ENCODE results near the gene EHD4.

The EHD4 gene

DNA sequence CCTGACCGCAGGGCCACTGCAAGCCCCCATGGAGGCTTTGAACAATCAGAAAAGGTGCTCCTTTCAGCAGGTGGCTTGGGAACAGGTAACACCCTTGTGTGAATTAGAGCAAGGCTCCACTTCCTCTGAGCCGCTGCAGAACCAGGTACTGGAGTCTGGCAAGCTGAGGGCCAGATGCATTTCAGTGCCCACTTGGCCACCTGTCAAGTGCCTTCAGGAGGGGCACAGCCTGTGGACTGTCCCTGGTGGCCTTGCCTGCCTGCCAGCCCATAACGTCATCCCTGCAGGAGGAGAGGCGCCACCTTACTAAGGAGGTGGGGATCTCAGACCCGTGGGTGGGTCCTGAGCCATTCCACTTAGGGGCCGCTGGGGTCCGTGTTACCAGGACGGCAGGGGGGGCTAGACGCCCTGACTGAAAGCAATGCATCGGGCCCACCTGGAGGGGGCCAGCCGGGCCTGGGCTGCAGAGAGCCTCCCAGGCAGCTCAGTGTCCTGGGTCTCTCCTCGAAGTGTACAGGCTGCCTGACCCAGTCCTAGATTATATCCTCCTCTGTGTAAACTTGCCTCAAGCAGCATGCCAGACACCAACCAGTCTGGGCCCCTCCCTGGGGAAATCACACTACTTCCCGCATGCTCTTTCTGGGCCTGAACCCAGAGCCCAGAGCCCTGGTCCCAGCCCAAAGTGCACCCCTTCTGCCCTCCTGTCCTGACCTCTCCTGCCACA is 94.6 kb downstream of the EHD4 start:
- H3K36me3 ChIP-seq (ENCODE audit: control insufficient read depth in 2 of 2, insufficient read depth in 2 of 2, low read length in 2 of 2), result no peaks in the 10 kb centered on the region
- H3K27ac ChIP-seq (ENCODE audit: low read depth in 2 of 2, low read length in 2 of 2), result no peak overlapping the region
- H3K9me3 ChIP-seq (ENCODE audit: control insufficient read depth in 2 of 2, low read length in 2 of 2), result no peaks in the 10 kb centered on the region
- H3K27me3 ChIP-seq (ENCODE audit: control insufficient read depth in 2 of 2, insufficient read depth in 2 of 2, low read length in 2 of 2), result peaks cover 4 to 11% of the 10 kb centered on the region in 2 donors
- H3K4me3 ChIP-seq (ENCODE audit: low read length in 2 of 2), result no peak overlapping the region
- no peak overlapping the region for H3K9ac ChIP-seq (ENCODE audit: low read depth in 1 of 2, low read length in 2 of 2)
- peaks cover 0 to 3% of the 10 kb centered on the region in 2 donors for H3K4me1 ChIP-seq (ENCODE audit: control insufficient read depth in 2 of 2, insufficient read depth in 2 of 2, low read length in 2 of 2)

DNA sequence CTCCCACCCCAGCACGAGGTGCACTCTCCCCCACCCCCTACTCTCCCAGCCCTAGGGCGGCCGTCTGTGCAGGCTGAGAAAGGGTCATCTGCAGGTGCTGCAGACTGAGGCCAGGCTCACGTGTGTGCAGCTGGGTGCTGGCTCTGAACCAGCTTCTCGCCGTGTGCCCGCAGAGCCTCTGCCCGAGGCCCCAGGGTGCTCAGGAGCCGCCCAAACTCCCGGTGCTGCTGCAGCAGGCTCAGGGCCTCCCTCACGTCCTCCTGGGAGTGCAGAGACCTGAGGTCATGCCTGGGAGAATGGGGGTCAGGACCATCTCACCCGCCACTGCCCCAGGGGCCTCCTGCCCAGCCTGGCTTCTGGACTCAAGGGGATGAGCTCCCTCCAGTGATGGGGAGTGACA is 95.7 kb downstream of the EHD4 start:
- H3K27me3 ChIP-seq (ENCODE audit: control insufficient read depth in 2 of 2, insufficient read depth in 2 of 2, low read length in 2 of 2), result peaks cover 4 to 9% of the 10 kb centered on the region in 2 donors
- H3K9me3 ChIP-seq (ENCODE audit: control insufficient read depth in 2 of 2, low read length in 2 of 2), result no peaks in the 10 kb centered on the region
- H3K4me3 ChIP-seq (ENCODE audit: low read length in 2 of 2), result no peak overlapping the region
- H3K9ac ChIP-seq (ENCODE audit: low read depth in 1 of 2, low read length in 2 of 2), result no peak overlapping the region
- no peaks in the 10 kb centered on the region for H3K36me3 ChIP-seq (ENCODE audit: control insufficient read depth in 2 of 2, insufficient read depth in 2 of 2, low read length in 2 of 2)
- H3K4me1 ChIP-seq (ENCODE audit: control insufficient read depth in 2 of 2, insufficient read depth in 2 of 2, low read length in 2 of 2), result no peaks in the 10 kb centered on the region
- H3K27ac ChIP-seq (ENCODE audit: low read depth in 2 of 2, low read length in 2 of 2), result no peak overlapping the region

DNA sequence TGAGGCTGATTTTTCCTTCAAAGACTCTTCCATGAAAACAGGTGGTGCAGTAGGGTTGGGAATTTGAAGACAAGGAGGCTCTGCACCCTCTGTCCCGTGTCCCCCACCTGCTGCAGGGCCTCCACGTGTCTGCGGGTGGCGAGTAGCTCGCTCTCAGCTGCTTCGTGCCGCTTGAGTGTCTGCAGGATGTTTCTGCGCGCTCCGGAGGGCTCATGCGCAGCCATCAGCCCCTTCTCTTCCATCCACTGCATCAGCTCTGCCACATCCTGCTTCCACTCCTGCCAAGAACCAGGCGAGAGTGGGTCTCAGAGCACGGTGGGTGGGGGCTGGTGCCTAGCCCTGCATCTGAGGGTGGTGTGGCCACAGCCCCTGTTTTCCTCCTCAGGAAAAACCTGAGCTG is 96.3 kb downstream of the EHD4 start:
- Histone ChIP-seq H3K36me3 (ENCODE audit: control insufficient read depth in 2 of 2, insufficient read depth in 2 of 2, low read length in 2 of 2) (no peaks in the 10 kb centered on the region), H3K9ac (ENCODE audit: low read depth in 1 of 2, low read length in 2 of 2) (no peak overlapping the region), H3K9me3 (ENCODE audit: control insufficient read depth in 2 of 2, low read length in 2 of 2) (no peaks in the 10 kb centered on the region), H3K27me3 (ENCODE audit: control insufficient read depth in 2 of 2, insufficient read depth in 2 of 2, low read length in 2 of 2) (peaks cover 2 to 4% of the 10 kb centered on the region in 2 donors), H3K4me3 (ENCODE audit: low read length in 2 of 2) (no peak overlapping the region), H3K27ac (ENCODE audit: low read depth in 2 of 2, low read length in 2 of 2) (no peak overlapping the region), H3K4me1 (ENCODE audit: control insufficient read depth in 2 of 2, insufficient read depth in 2 of 2, low read length in 2 of 2) (no peaks in the 10 kb centered on the region)

DNA sequence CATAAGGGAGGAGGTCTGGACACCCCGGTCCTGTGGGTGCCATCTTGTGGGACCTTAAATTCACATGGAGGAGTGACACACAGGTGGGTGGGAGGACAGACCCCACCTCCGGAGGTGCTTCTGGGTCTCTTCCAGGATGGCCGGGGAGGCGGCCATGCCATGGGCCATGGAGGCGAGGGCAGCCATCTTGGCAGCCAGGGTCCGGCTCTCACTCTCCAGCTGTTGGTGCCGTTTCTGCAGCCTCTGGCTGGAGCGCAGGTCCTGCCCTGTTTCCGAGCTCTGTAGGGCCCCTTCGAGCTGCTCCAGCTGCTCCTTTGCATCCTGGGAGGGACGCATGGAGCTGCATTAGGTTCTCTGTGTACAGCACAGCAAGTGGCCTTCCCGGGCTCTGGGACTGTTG is 97.6 kb downstream of the EHD4 start:
- H3K9me3 ChIP-seq (ENCODE audit: control insufficient read depth in 2 of 2, low read length in 2 of 2), result no peaks in the 10 kb centered on the region
- H3K4me3 ChIP-seq (ENCODE audit: low read length in 2 of 2), result no peak overlapping the region
- H3K27me3 ChIP-seq (ENCODE audit: control insufficient read depth in 2 of 2, insufficient read depth in 2 of 2, low read length in 2 of 2), result no peaks in the 10 kb centered on the region
- no peaks in the 10 kb centered on the region for H3K4me1 ChIP-seq (ENCODE audit: control insufficient read depth in 2 of 2, insufficient read depth in 2 of 2, low read length in 2 of 2)
- no peak overlapping the region for H3K27ac ChIP-seq (ENCODE audit: low read depth in 2 of 2, low read length in 2 of 2)
- H3K36me3 ChIP-seq (ENCODE audit: control insufficient read depth in 2 of 2, insufficient read depth in 2 of 2, low read length in 2 of 2), result no peaks in the 10 kb centered on the region
- H3K9ac ChIP-seq (ENCODE audit: low read depth in 1 of 2, low read length in 2 of 2), result no peak overlapping the region

DNA sequence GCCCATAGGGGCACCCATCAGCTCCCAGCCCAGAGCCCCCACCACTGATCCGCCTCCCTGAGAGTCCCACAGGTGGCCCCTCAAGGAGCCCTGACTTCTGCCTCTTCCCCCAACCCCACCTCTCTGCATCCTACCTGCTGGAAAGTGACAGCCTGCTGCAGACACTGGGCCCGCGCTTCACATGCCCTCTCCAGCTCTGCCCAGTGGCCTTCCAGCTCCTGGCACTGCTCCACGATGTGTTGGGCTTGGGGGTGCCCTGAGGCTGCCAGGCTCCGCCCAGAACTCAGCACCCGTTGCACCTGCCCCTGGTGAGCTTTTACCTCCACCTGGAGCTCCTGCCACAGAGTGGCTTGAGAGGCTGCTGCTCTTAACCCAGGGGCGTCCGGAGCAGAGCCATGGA is 98.6 kb downstream of the EHD4 start:
- Histone ChIP-seq H3K9ac (ENCODE audit: low read depth in 1 of 2, low read length in 2 of 2) (no peak overlapping the region), H3K9me3 (ENCODE audit: control insufficient read depth in 2 of 2, low read length in 2 of 2) (no peaks in the 10 kb centered on the region), H3K27me3 (ENCODE audit: control insufficient read depth in 2 of 2, insufficient read depth in 2 of 2, low read length in 2 of 2) (no peaks in the 10 kb centered on the region), H3K4me3 (ENCODE audit: low read length in 2 of 2) (no peak overlapping the region), H3K4me1 (ENCODE audit: control insufficient read depth in 2 of 2, insufficient read depth in 2 of 2, low read length in 2 of 2) (no peaks in the 10 kb centered on the region), H3K36me3 (ENCODE audit: control insufficient read depth in 2 of 2, insufficient read depth in 2 of 2, low read length in 2 of 2) (no peaks in the 10 kb centered on the region), H3K27ac (ENCODE audit: low read depth in 2 of 2, low read length in 2 of 2) (no peak overlapping the region)

DNA sequence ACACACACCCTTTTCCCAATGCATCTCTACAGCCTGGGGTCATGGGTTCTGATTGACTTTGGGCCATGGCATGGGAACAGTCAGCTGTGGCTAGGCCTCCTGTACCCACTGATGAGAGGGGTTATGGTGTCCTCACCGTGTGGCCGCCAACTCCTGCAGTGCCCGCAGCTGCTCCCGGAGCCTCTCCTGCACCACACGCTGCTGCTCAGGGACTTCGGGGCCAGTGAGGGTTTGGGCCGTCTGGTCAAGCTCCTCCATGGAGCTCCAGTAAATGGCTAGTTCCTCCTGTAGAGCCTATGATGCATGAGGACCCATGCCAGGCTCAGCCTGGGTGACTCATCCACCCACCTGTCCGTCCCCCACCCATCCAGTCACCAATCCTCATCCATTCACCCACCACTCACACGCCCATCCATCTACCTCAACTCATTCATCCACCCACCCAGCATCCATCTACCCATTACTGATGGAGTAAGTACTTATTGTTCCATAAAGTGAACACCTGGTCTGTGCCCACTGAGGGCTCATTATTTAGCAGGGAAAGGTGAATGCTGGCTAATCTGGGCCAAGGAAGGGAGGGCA is 100.1 kb downstream of the EHD4 start:
- no peak overlapping the region for H3K27ac ChIP-seq (ENCODE audit: low read depth in 2 of 2, low read length in 2 of 2)
- H3K4me3 ChIP-seq (ENCODE audit: low read length in 2 of 2), result no peak overlapping the region
- H3K36me3 ChIP-seq (ENCODE audit: control insufficient read depth in 2 of 2, insufficient read depth in 2 of 2, low read length in 2 of 2), result no peaks in the 10 kb centered on the region
- no peaks in the 10 kb centered on the region for H3K27me3 ChIP-seq (ENCODE audit: control insufficient read depth in 2 of 2, insufficient read depth in 2 of 2, low read length in 2 of 2)
- no peak overlapping the region for H3K9ac ChIP-seq (ENCODE audit: low read depth in 1 of 2, low read length in 2 of 2)
- no peaks in the 10 kb centered on the region for H3K9me3 ChIP-seq (ENCODE audit: control insufficient read depth in 2 of 2, low read length in 2 of 2)
- H3K4me1 ChIP-seq (ENCODE audit: control insufficient read depth in 2 of 2, insufficient read depth in 2 of 2, low read length in 2 of 2), result no peaks in the 10 kb centered on the region

DNA sequence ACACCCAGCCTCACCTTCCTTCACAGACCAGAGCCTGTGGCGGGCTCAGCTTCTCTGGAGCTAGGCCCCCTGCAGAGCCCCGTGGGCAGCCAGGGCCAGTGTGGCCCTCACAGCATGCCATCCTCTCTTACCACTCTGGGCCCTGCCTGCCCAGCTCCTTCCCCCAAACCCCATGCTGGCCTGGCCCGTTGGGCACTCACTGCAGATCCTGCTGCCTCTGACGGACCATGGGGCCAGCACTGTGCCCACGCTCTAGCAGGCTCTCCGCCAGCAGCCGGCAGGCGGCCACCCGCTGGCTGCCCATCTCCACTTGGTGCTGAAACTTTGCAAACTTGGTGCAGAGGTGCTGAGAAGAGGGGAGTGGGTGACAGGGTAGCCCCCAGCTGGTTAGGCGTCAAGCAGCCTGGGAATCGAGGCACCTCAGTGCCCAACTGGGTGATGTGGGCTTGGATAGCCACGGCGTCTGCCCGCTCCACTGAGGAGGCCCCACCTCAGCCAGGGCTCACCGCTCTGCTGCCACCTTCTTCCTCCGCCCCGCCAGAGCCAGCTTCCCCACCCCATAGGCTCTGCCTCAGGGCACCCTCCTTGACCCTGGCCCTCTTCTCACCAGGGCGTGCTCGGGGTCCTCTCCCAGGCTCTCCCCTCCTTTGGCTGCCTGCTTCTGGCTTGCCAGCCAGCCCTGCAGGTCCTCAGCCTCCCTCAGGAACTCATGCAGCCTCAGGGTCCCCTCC is 101.0 kb downstream of the EHD4 start:
- Histone ChIP-seq H3K9me3 (ENCODE audit: control insufficient read depth in 2 of 2, low read length in 2 of 2) (no peaks in the 10 kb centered on the region), H3K9ac (ENCODE audit: low read depth in 1 of 2, low read length in 2 of 2) (no peak overlapping the region), H3K36me3 (ENCODE audit: control insufficient read depth in 2 of 2, insufficient read depth in 2 of 2, low read length in 2 of 2) (no peaks in the 10 kb centered on the region), H3K27me3 (ENCODE audit: control insufficient read depth in 2 of 2, insufficient read depth in 2 of 2, low read length in 2 of 2) (no peaks in the 10 kb centered on the region), H3K27ac (ENCODE audit: low read depth in 2 of 2, low read length in 2 of 2) (no peak overlapping the region), H3K4me1 (ENCODE audit: control insufficient read depth in 2 of 2, insufficient read depth in 2 of 2, low read length in 2 of 2) (no peaks in the 10 kb centered on the region), H3K4me3 (ENCODE audit: low read length in 2 of 2) (no peak overlapping the region)

DNA sequence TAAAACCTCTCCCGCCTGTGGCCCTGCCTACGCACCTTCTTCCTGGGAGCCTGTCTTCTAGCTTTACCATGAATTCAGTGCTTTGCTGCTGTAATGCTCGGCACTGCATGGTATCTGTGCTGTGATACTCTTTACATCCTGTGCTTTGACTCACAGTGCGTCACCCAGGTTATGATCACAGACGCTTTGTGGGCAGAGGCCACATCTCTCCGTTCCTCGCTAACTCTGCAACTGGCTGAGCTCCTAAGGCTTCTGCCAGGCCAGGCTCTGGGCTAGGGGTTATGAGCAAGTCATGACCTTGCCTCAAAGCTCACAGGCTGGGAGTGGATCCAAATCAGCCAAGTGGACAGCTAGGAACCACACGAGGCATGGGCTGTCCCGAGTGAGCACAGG is 101.7 kb downstream of the EHD4 start:
- Histone ChIP-seq H3K9ac (ENCODE audit: low read depth in 1 of 2, low read length in 2 of 2) (no peak overlapping the region), H3K27me3 (ENCODE audit: control insufficient read depth in 2 of 2, insufficient read depth in 2 of 2, low read length in 2 of 2) (no peaks in the 10 kb centered on the region), H3K36me3 (ENCODE audit: control insufficient read depth in 2 of 2, insufficient read depth in 2 of 2, low read length in 2 of 2) (no peaks in the 10 kb centered on the region), H3K4me3 (ENCODE audit: low read length in 2 of 2) (no peak overlapping the region), H3K9me3 (ENCODE audit: control insufficient read depth in 2 of 2, low read length in 2 of 2) (no peaks in the 10 kb centered on the region), H3K27ac (ENCODE audit: low read depth in 2 of 2, low read length in 2 of 2) (no peak overlapping the region), H3K4me1 (ENCODE audit: control insufficient read depth in 2 of 2, insufficient read depth in 2 of 2, low read length in 2 of 2) (no peaks in the 10 kb centered on the region)

DNA sequence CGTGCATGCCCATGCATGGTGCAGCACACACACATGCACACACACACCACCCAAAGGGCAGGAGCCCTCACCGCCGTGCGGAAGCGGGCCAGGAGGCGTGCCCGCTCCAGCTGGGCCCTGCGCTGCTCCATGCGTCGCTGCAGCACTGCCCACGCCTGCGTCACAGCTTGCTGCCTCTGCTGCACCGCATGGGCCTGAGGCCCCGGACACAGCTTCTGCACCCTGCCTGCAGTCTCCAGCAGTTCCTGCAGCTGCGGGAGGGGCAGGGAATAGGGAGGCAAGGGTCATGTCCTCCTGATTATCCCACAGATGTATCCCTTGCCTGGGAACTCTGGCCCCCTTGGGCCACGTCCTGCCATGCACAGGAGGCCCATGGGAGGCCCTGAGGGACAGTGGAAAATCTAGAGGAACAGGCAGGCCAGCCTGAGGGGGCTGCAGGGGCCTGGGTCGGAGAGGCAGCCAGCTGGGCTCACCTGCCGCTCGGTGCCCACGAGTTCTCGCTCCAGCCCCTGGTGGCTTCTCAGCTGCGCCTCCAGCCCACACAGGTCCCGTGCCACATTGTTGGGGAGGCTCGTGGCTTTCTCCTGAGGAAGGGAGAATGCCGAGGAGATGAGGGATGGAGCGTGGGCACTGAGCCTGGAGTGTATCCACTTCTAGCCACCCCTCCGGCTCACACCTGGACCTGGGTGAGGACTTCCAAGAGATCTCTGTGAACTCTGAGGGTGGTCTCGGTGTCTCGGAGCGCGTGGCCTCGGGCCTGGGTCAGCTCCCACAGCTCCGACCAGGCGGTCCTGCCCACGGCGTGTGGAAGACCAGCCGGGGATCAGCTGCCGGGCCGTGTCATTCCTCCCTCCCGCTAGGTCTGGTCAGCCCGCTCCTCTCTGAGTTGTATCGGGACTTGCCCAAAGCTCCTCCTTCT is 102.3 kb downstream of the EHD4 start:
- Histone ChIP-seq H3K27me3 (ENCODE audit: control insufficient read depth in 2 of 2, insufficient read depth in 2 of 2, low read length in 2 of 2) (no peaks in the 10 kb centered on the region), H3K36me3 (ENCODE audit: control insufficient read depth in 2 of 2, insufficient read depth in 2 of 2, low read length in 2 of 2) (no peaks in the 10 kb centered on the region), H3K9ac (ENCODE audit: low read depth in 1 of 2, low read length in 2 of 2) (no peak overlapping the region), H3K9me3 (ENCODE audit: control insufficient read depth in 2 of 2, low read length in 2 of 2) (no peaks in the 10 kb centered on the region), H3K27ac (ENCODE audit: low read depth in 2 of 2, low read length in 2 of 2) (no peak overlapping the region), H3K4me3 (ENCODE audit: low read length in 2 of 2) (no peak overlapping the region), H3K4me1 (ENCODE audit: control insufficient read depth in 2 of 2, insufficient read depth in 2 of 2, low read length in 2 of 2) (no peaks in the 10 kb centered on the region)

DNA sequence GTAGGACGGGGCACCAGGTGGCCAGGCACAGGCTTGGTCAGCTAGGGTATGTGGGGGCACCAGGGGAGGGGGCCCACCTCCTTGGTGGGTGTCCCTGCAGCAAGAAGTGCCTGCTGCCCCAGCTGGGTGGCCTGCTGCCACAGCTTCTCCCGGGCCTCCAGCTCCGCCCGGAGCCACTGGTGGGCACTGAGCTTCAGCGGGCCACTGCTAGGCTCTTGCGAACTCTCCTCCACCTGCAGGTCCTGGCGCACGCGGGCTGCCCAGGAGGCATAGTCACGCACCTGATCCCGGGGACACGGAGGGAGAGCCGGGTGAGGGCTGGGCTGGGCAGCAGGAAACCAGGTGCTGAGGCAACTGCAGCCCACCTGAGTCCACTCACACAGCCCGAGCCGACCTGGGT is 104.0 kb downstream of the EHD4 start:
- no peak overlapping the region for H3K27ac ChIP-seq (ENCODE audit: low read depth in 2 of 2, low read length in 2 of 2)
- no peaks in the 10 kb centered on the region for H3K27me3 ChIP-seq (ENCODE audit: control insufficient read depth in 2 of 2, insufficient read depth in 2 of 2, low read length in 2 of 2)
- H3K4me1 ChIP-seq (ENCODE audit: control insufficient read depth in 2 of 2, insufficient read depth in 2 of 2, low read length in 2 of 2), result no peaks in the 10 kb centered on the region
- H3K9ac ChIP-seq (ENCODE audit: low read depth in 1 of 2, low read length in 2 of 2), result no peak overlapping the region
- H3K36me3 ChIP-seq (ENCODE audit: control insufficient read depth in 2 of 2, insufficient read depth in 2 of 2, low read length in 2 of 2), result no peaks in the 10 kb centered on the region
- H3K4me3 ChIP-seq (ENCODE audit: low read length in 2 of 2), result no peak overlapping the region
- H3K9me3 ChIP-seq (ENCODE audit: control insufficient read depth in 2 of 2, low read length in 2 of 2), result no peaks in the 10 kb centered on the region

Data from mucosa of rectum (tissue), 2 donors.